ENCODE data around the gene LAMA3.

Gene LAMA3

GRCh38 chr18:23683155-23683554, 6.1 kb upstream of the LAMA3 start:
- Histone ChIP-seq H3K9me3 (ENCODE audit: low read length) (no peaks in the 10 kb centered on the region), H3K27me3 (ENCODE audit: insufficient read depth, low read length) (peaks cover 15% of the 10 kb centered on the region), H3K4me3 (ENCODE audit: low read length) (no peak overlapping the region), H3K4me1 (ENCODE audit: insufficient read depth, low read length) (no peaks in the 10 kb centered on the region), H3K36me3 (ENCODE audit: insufficient read depth, low read length) (no peaks in the 10 kb centered on the region), H2AFZ (ENCODE audit: low read depth, low read length) (no peak overlapping the region)

DNA sequence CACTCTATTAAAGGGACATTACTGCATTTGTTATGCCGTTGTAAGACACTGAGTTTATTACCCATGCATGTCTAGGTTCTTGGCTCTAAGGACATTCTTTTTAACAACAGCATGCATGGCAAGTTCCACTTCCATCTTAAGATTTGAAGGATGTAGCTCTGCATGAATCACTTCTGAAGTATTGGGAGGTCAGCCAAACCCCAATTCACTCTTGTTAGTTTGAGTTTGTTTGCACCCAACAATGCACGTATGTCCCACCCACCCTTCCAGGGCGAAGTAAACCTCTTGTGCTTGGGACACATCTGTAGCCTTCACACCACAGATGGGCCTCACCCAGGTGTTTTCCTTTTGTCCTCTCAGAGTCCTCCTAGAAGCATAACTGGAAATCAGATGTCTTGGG, 5.6 kb upstream of the LAMA3 start:
- Histone ChIP-seq H3K4me3 (ENCODE audit: low read length) (no peak overlapping the region), H3K27me3 (ENCODE audit: insufficient read depth, low read length) (peaks cover 20% of the 10 kb centered on the region), H3K4me1 (ENCODE audit: insufficient read depth, low read length) (no peaks in the 10 kb centered on the region), H3K36me3 (ENCODE audit: insufficient read depth, low read length) (no peaks in the 10 kb centered on the region), H3K9me3 (ENCODE audit: low read length) (no peaks in the 10 kb centered on the region), H2AFZ (ENCODE audit: low read depth, low read length) (no peak overlapping the region)

DNA sequence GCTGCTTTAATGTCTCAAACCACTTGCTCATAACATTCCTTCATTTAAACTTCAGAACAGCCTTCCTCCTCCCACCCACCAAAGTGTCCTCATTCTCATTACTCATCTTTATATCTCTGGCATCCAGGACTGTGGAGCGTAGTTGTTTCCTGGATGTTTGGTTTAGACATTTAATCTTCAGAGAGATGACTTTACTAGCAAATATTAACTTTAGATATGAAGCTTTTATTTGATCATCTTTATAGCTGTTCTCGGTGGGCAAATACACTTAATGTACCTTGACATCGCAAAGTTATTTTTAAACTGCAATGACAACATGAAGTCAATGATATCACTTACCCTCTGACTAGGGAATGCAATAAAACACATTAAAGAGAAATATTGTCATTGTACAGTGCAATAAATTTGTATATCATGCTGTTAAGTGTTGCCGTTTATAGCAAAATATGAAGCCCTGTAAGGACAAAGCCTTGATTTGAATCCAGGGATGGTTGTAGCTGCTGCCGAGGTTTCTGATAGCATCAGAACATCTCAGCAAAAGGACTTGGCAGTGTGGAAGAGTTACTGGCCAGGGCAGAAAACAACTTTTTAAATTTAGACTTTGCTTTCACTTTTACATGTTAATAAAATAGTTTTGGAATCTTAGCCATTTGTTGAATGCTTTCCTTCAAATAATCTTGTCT, 4.6 kb upstream of the LAMA3 start:
- peaks cover 30% of the 10 kb centered on the region for H3K27me3 ChIP-seq (ENCODE audit: insufficient read depth, low read length)
- H3K36me3 ChIP-seq (ENCODE audit: insufficient read depth, low read length) = no peaks in the 10 kb centered on the region
- peaks cover 6% of the 10 kb centered on the region for H3K4me1 ChIP-seq (ENCODE audit: insufficient read depth, low read length)
- H3K9me3 ChIP-seq (ENCODE audit: low read length) = no peaks in the 10 kb centered on the region
- no peak overlapping the region for H2AFZ ChIP-seq (ENCODE audit: low read depth, low read length)
- no peak overlapping the region for H3K4me3 ChIP-seq (ENCODE audit: low read length)

DNA sequence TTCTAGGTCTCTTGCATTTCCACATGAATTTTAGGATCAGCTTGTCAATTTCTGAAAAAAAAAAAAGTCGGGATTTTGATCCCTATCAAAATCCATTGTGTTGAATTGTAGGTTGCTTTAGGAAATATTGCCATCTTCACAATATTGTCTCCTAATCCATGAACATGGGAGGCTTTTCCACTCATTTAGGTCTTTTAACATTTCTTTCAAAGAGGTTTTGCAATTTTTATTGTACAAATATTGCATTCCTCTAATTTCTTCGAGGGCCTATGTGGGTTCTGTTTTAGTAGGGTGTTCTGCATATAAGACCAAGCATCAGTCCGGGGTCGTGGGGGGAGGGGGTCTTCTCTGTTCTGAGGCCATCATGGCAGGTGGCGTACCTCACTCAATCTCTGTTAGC, 725 bp upstream of the LAMA3 start:
- Histone ChIP-seq H3K36me3 (ENCODE audit: insufficient read depth, low read length) (no peaks in the 10 kb centered on the region), H3K4me1 (ENCODE audit: insufficient read depth, low read length) (peaks cover 8% of the 10 kb centered on the region), H3K4me3 (ENCODE audit: low read length) (no peak overlapping the region), H2AFZ (ENCODE audit: low read depth, low read length) (no peak overlapping the region), H3K9me3 (ENCODE audit: low read length) (no peaks in the 10 kb centered on the region), H3K27me3 (ENCODE audit: insufficient read depth, low read length) (peaks cover 42% of the 10 kb centered on the region)

GRCh38 chr18:23689616-23690504, 607 bp downstream of the LAMA3 start:
- H3K4me3 ChIP-seq (ENCODE audit: low read length) = peak overlapping the region; percentile 34

GRCh38 chr18:23690505-23691068, 1.3 kb downstream of the LAMA3 start:
- Histone ChIP-seq H3K36me3 (ENCODE audit: insufficient read depth, low read length) (no peaks in the 10 kb centered on the region), H3K9me3 (ENCODE audit: low read length) (no peaks in the 10 kb centered on the region), H3K4me3 (ENCODE audit: low read length) (no peak overlapping the region), H3K4me1 (ENCODE audit: insufficient read depth, low read length) (peaks cover 8% of the 10 kb centered on the region), H3K27me3 (ENCODE audit: insufficient read depth, low read length) (peaks cover 49% of the 10 kb centered on the region), H2AFZ (ENCODE audit: low read depth, low read length) (no peak overlapping the region)

More at GRCh38 chr18:23689616-23690504, 607 bp downstream of the LAMA3 start:
- Histone ChIP-seq H3K27me3 (ENCODE audit: insufficient read depth, low read length) (peaks cover 46% of the 10 kb centered on the region), H3K4me1 (ENCODE audit: insufficient read depth, low read length) (peaks cover 8% of the 10 kb centered on the region), H2AFZ (ENCODE audit: low read depth, low read length) (peak overlapping the region; percentile 84), H3K9me3 (ENCODE audit: low read length) (no peaks in the 10 kb centered on the region), H3K36me3 (ENCODE audit: insufficient read depth, low read length) (no peaks in the 10 kb centered on the region)

DNA sequence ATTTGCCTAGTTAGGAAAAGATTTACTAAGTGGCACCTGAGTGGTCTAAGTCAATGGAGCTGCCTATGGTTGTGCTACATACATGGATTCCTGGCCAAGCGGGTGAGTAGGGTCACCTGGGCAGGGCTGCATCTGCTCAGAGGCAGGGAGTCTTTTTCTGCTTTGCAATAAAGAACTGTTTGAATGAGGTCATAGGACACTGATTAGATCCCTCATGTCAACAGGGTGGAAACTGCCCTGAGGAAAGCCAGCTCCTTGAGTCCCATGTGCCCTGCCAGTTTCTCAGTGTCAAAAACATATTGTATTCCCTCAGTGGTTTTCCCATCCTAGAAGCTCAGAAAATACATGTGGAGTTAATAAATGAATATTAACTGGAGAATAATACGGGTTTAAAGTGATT, 4.6 kb downstream of the LAMA3 start:
- Histone ChIP-seq H3K4me1 (ENCODE audit: insufficient read depth, low read length) (peaks cover 8% of the 10 kb centered on the region), H2AFZ (ENCODE audit: low read depth, low read length) (no peak overlapping the region), H3K9me3 (ENCODE audit: low read length) (no peaks in the 10 kb centered on the region), H3K4me3 (ENCODE audit: low read length) (no peak overlapping the region), H3K27me3 (ENCODE audit: insufficient read depth, low read length) (peaks cover 35% of the 10 kb centered on the region), H3K36me3 (ENCODE audit: insufficient read depth, low read length) (no peaks in the 10 kb centered on the region)

GRCh38 chr18:23694637-23695430, 5.6 kb downstream of the LAMA3 start:
- Histone ChIP-seq H3K4me3 (ENCODE audit: low read length) (no peak overlapping the region), H2AFZ (ENCODE audit: low read depth, low read length) (no peak overlapping the region), H3K9me3 (ENCODE audit: low read length) (no peaks in the 10 kb centered on the region), H3K27me3 (ENCODE audit: insufficient read depth, low read length) (peaks cover 25% of the 10 kb centered on the region), H3K4me1 (ENCODE audit: insufficient read depth, low read length) (no peaks in the 10 kb centered on the region), H3K36me3 (ENCODE audit: insufficient read depth, low read length) (no peaks in the 10 kb centered on the region)

DNA sequence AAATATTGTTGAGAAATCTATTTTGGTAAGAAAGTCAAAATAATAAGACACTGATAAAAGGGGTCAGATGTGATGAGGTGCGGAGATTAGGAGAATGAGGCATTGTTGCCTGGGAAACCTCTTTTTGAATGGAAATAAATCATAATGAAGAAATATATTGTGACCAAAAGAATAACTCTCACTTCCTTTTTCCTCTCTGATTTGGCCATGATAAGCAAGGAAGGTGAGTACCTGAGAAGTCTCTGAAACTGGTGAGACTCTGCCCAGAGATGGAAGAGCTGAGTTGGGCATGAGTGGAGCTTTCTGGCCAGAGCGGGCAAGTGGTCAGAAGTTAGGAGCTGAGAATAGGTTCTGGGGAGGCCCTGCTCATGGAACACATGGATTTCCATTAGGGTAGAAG, 11.8 kb downstream of the LAMA3 start:
- H3K4me1 ChIP-seq (ENCODE audit: insufficient read depth, low read length) = no peaks in the 10 kb centered on the region
- H3K4me3 ChIP-seq (ENCODE audit: low read length) = no peak overlapping the region
- peaks cover under 1% of the 10 kb centered on the region for H3K27me3 ChIP-seq (ENCODE audit: insufficient read depth, low read length)
- H2AFZ ChIP-seq (ENCODE audit: low read depth, low read length) = no peak overlapping the region
- no peaks in the 10 kb centered on the region for H3K9me3 ChIP-seq (ENCODE audit: low read length)
- no peaks in the 10 kb centered on the region for H3K36me3 ChIP-seq (ENCODE audit: insufficient read depth, low read length)

DNA sequence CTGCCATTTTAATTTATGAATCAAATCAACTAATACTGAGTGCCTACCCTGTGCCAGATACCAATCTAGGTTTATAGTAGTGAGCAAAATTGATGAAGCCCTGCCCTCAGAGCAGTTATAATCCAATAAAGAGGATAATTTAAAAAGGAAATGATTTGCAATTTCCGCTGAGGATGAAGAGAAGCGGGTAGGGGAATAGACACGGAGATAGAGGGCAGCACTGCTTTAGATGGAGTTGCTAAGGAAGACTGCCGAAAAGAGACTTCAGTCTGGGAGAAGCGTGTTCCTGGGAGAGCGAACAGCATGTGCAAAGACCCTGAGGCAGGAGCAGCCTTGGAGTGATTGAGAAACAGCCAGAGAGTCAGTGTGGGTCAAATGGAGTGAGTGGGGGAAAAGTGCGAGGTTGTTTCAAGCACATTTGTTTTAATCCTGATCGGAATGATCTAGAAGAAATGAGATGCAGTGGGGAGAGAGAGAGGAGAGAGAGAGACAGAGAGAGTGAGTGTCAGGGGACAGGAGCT, 12.4 kb downstream of the LAMA3 start:
- no peaks in the 10 kb centered on the region for H3K9me3 ChIP-seq (ENCODE audit: low read length)
- no peaks in the 10 kb centered on the region for H3K4me1 ChIP-seq (ENCODE audit: insufficient read depth, low read length)
- no peak overlapping the region for H2AFZ ChIP-seq (ENCODE audit: low read depth, low read length)
- H3K27me3 ChIP-seq (ENCODE audit: insufficient read depth, low read length) = no peaks in the 10 kb centered on the region
- no peak overlapping the region for H3K4me3 ChIP-seq (ENCODE audit: low read length)
- no peaks in the 10 kb centered on the region for H3K36me3 ChIP-seq (ENCODE audit: insufficient read depth, low read length)

GRCh38 chr18:23702606-23703005, 13.4 kb downstream of the LAMA3 start:
- Histone ChIP-seq H3K4me1 (ENCODE audit: insufficient read depth, low read length) (no peaks in the 10 kb centered on the region), H2AFZ (ENCODE audit: low read depth, low read length) (no peak overlapping the region), H3K36me3 (ENCODE audit: insufficient read depth, low read length) (no peaks in the 10 kb centered on the region), H3K9me3 (ENCODE audit: low read length) (no peaks in the 10 kb centered on the region), H3K4me3 (ENCODE audit: low read length) (no peak overlapping the region), H3K27me3 (ENCODE audit: insufficient read depth, low read length) (no peaks in the 10 kb centered on the region)

DNA sequence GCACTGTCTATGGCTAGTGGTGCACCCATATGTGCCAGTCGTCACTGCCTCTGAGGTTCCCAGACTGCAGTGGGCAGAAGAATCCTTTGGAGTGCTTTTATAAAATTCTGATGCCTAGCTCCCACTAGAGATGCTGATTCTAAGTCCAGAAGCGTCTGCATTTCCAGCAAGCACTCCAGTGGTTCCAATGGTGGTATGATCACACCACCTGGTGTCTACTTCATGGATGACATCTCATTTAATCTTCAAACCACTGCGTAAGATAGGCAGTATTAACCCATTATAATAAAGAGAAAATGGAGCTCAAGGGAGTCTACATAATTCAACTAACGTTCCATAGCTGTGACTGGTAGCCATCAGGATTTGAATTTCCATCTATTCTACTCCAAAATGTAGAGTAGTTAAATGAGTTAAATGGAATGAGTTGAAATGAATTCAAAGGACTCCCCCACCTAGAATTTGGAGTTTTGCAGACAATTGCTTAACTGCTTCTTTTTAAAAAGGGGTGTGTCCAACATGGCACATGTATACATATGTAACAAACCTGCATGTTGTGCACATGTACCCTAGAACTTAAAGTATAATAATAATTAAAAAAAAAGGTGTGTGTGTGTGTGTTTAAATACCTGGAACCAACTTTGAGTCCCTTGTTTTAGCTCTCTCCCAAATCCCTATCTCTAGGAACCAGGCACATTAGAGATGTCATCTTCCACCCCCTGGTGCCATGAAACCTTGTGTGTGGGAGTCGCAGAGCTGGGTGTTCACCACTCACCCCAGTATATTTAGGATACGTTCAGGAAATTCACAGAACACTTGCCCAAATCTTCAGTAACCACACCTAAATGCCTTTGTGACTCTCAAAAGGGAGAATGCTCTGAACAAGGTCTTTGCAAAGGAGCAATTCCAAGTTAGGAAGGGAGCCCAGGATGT, 14.1 kb downstream of the LAMA3 start:
- H3K4me3 ChIP-seq (ENCODE audit: low read length) = no peak overlapping the region
- no peaks in the 10 kb centered on the region for H3K9me3 ChIP-seq (ENCODE audit: low read length)
- no peak overlapping the region for H2AFZ ChIP-seq (ENCODE audit: low read depth, low read length)
- H3K27me3 ChIP-seq (ENCODE audit: insufficient read depth, low read length) = no peaks in the 10 kb centered on the region
- H3K4me1 ChIP-seq (ENCODE audit: insufficient read depth, low read length) = no peaks in the 10 kb centered on the region
- no peaks in the 10 kb centered on the region for H3K36me3 ChIP-seq (ENCODE audit: insufficient read depth, low read length)

All from neuron (in vitro differentiated cells).